ENCODE measurements around the gene ZBTB16.

Gene ZBTB16

GRCh38 chr11:114085965-114086793, 26.7 kb downstream of the ZBTB16 start:
- DNase-seq = no peak

- no peak for DNase-seq
Measured at GRCh38 chr11:114087025-114087424, 27.5 kb downstream of the ZBTB16 start.

- DNase-seq = no peak
Measured at GRCh38 chr11:114088216-114088615, 28.7 kb downstream of the ZBTB16 start.

- no peak for DNase-seq
Measured at GRCh38 chr11:114088836-114089235, 29.3 kb downstream of the ZBTB16 start.

- DNase-seq = no peak
Measured at GRCh38 chr11:114089748-114090147, 30.2 kb downstream of the ZBTB16 start.

GRCh38 chr11:114090225-114090910, 30.9 kb downstream of the ZBTB16 start:
- DNase-seq = no peak

GRCh38 chr11:114090976-114091375, 31.5 kb downstream of the ZBTB16 start:
- DNase-seq = no peak

- DNase-seq = no peak
Measured at GRCh38 chr11:114091516-114092397, 32.2 kb downstream of the ZBTB16 start.

- no peak for DNase-seq
Measured at GRCh38 chr11:114092478-114092877, 33.0 kb downstream of the ZBTB16 start.

- DNase-seq = no peak
Measured at GRCh38 chr11:114092953-114093352, 33.4 kb downstream of the ZBTB16 start.

GRCh38 chr11:114094516-114094915, 35.0 kb downstream of the ZBTB16 start:
- DNase-seq = no peak

GRCh38 chr11:114095899-114096298, 36.4 kb downstream of the ZBTB16 start:
- no peak for DNase-seq

GRCh38 chr11:114097832-114098231, 38.3 kb downstream of the ZBTB16 start:
- DNase-seq = no peak

GRCh38 chr11:114098927-114099326, 39.4 kb downstream of the ZBTB16 start:
- DNase-seq = no peak

GRCh38 chr11:114099392-114100178, 40.1 kb downstream of the ZBTB16 start:
- no peak for DNase-seq

- DNase-seq = no peak
Measured at GRCh38 chr11:114102993-114103896, 43.7 kb downstream of the ZBTB16 start.

GRCh38 chr11:114105611-114106010, 46.1 kb downstream of the ZBTB16 start:
- no peak for DNase-seq

- no peak for DNase-seq
Measured at GRCh38 chr11:114106047-114106446, 46.5 kb downstream of the ZBTB16 start.

- no peak for DNase-seq
Measured at GRCh38 chr11:114106986-114107385, 47.5 kb downstream of the ZBTB16 start.

- no peak for DNase-seq
Measured at GRCh38 chr11:114108501-114109205, 49.1 kb downstream of the ZBTB16 start.

All from stimulated activated CD4-positive, alpha-beta T cell treated with anti-CD3 and anti-CD28 coated beads, Interleukin-15, amount 100 ng/mL, for 24 hours (primary cell).